CD4-positive, alpha-beta T cell treated with Interleukin-15 for 4 hours (primary cell): ENCODE measurements around the gene TLE4.
"Not testable (repeated sequence)": the region's sequence is repeated elsewhere in the genome, so short reads cannot be mapped to it uniquely, and the experiment has no call there.

Source experiments
- DNase-seq: peaks from one replicate; pipeline ENCODE4 v3.0.0-alpha.2; 2020; ENCODE audit warnings: low spot score

TLE4 gene

DNA sequence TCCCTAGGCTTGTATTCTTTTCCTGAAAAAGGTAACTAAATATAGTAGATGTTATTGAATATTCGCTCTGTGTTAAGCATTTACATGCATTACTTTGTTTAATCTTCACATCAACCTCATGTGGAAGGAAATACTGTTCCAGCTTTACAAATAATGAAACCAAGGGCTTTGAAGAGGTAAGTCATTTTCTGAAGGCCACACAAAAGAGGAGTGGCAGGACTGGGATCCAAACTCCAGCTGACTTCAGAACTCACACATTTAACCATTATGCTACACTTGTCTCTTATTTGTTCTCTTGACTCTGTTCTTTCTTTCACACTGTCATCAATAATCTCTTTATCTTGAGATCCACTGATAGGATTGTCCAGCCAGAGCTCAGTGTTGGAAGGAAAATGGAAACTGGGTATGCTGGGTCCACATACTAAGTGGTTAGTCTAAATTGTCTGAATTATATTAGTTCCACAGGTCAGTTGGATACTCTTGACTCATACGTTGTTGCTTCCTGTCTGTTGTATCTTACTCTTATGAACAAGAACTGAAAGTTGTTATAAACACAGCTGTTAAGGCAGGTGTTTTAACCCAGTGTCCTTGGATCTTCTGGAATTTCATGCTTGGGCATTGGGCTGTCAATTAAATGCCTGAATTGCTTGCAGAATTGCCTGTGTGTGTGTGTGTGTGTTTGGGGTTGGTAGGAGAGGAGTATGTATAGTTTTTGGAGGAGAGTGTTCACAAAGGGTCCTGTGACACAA is 65.6 kb downstream of the TLE4 start:
- no peak for DNase-seq

DNA sequence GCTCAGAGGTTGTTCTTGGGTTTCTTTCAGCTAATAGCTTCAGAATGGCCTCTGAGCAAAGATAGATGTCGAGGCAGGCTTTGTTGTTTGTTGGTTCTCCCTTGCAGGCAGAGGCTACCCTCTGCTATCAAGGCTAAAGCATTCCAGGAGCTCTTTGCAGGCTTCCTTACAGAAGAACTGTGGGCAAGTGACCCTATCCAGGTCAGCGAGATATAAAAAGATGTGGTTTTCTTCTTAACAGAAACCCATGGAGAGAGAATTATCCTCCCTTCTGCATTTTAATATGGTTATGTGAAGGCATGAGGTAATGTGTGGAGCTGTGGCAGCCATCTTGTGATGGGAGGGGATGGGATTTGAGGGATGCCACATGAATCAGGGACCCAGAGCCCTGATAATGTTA is 67.0 kb downstream of the TLE4 start:
- DNase-seq = no peak

DNA sequence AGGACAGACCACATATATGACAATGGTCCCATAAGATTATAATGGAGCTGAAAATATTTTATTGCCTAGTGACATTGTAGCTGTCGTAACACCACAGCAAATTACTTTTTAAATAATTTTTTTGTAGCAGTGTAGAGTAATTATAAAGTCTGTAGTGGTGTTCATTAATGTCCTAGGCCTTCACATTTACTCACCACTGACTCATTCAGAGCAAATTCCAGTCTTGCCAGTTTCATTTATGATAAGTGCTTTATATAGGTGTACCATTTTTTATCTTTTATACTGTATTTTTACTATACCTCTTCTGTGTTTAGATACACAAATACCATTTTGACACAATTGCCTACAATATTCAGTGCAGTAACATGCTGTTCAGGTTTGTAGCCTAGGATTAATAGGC is 67.6 kb downstream of the TLE4 start:
- DNase-seq = no peak

DNA sequence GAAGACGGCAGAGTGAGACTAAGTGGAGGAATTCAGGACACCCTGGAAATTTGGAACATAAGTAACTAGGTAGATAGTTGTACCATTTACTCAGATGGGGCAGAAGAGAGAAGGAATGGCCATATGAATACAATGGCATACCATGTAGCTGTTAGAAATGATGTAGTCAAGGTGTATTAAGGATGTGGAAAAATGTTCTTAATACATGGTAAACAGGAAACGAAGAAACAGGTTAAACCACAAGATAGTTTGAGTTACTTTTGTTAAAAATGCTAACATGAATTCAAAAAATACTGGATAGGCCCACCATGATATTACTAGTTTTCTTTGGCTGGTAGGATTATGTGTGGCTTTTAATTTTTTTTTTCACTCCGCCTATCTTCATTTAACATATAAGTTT is 68.3 kb downstream of the TLE4 start:
- DNase-seq = not testable (repeated sequence)

DNA sequence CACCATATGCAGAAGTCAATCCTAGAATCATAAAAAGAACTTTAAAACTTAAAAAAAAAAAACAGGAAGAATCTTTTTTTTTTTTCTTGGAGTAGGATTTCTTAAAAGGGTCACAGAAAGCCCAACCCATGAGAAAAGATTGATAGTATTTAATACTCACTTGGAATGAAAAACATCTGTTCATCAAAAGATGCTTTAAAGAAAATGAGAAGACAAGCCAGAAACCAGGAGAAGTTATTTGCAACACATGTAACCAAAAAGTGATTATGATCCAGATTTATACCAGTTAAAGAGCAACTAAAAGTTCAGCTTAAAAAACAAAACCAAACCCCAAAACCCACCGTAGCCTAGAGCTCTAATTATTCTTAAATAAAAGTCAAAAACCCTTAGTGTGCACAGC is 69.3 kb downstream of the TLE4 start:
- no peak for DNase-seq

DNA sequence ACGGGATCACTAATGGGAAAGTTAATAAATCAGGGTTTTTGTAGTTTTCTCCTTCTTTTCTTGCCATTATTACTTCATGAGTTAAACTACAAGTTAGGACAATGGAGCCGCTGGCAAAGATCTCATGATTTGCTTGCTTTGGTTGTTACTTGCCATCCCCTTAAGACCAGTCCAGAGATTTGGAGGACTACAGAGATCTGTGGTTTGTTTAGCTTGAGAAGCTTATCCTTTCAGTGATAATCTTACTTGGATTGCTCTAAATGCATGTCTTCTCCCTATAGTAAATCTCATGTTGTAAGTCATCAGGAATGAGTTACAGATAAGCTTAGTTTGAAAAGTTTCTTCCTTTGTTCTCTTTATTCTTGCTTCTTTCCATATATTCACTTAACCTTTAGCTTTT is 70.9 kb downstream of the TLE4 start:
- no peak for DNase-seq

DNA sequence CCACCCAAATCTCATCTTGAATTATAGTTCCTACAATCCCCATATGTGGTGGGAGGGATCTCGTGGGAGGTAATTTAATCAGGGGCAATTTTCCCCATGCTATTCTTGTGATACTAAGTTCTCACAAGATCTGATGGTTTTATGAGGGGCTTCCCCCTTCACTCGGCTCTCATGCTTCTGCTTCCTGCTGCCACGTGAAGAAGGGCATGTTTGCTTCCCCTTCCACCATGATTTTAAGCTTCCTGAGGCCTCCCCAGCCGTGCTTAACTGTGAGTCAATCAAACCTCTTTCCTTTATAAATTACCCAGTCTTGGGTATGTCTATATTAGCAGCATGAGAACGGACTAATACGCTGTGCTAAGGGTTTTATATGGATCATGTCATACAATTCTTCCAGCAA is 72.3 kb downstream of the TLE4 start:
- no peak for DNase-seq

DNA sequence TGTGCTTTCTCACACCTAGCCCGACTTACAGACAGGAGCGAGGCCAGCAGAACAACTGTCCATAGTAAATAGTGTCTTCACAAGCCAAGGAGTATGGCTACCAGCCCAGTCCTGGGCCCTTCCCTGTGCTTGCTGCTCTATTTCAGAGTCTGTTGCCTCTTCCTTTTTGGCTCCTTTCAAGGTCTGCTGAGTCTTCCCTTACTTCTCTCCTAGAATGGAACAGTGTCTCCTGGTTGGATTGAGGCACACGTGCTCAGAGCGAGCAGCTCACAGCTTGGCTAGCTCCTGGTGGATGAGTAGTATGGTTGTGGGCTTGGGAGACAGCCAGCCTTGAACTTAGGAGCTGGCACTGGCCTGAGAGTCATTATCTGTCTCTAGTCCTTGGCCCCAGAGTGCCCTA is 72.8 kb downstream of the TLE4 start:
- DNase-seq = no peak

DNA sequence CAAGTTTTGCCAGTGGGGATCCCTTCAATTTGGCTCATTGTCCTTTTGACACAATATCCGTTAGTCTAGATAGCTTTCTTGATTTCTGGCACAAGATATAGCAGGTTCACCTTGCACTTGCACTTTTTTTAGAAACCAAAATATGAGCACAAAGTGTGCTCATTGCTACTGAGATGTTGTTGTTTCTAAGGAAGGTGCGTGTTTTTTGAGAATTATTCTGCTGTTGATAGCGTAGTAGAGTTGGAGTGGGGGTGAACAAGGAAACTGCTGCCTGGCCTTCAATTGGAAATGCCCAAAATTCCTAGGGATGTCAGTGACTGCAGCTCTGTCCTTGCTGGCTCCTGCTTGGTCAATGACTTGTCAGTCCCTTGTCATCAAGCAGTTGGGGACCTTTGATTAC is 73.3 kb downstream of the TLE4 start:
- DNase-seq = no peak

DNA sequence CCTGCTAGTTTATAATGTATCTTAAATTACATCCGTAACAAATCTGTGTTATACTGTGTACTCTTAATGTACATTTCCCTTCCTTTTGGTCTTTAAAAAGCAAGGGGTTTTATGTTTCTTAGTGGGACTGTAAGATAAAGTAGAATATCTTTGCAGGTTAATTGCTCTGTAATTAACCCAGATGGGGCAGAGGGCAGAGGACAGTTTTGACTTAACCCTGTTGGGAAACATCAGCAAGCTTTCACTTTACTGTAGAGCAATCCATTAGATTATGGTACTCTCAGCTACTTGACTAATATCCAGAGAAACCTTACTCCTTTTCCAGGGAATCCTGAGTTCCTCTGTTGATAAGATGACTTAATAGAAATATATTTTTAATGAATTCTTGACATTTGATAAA is 74.3 kb downstream of the TLE4 start:
- no peak for DNase-seq

DNA sequence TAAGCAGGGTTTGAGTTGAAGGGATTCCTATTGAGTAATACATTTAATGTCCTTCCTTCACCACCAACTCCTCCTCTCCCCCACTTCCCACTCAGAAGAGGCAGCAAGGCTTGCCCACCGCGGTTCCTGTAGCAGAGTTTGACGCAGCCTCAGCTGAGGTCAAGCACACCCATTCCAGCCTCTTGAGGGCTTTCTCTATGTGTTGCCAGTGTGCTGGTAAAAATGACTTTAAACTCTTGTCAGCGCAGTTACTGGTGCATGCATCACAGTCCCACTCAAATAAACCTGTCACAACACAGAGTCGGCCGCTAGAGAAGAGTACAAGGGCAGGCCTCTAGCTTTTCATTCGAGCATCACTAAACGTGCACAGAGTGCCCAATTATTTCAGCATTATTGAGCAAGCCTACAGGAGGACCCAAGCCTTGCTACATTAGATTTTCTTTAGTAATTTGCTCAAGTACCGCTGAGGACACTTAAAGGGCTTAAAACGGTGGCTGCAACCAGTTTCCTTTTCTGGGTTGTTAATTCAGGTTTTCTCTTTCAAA is 79.6 kb downstream of the TLE4 start:
- no peak for DNase-seq

DNA sequence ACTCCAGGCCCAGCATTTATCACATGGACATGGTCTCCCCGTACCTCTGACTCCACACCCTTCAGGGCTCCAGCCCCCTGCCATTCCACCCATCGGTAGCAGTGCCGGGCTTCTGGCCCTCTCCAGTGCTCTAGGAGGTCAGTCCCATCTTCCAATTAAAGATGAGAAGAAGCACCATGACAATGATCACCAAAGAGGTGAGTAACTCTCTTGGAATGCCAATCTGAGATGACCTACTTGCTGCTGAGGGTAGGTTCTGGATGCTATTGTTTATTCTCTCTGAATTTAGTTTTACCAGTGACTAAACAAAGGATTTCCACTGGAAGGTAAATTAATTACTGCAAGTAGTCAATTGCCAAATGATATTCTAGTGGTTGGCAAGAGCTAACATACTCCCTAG is 80.8 kb downstream of the TLE4 start:
- no peak for DNase-seq

DNA sequence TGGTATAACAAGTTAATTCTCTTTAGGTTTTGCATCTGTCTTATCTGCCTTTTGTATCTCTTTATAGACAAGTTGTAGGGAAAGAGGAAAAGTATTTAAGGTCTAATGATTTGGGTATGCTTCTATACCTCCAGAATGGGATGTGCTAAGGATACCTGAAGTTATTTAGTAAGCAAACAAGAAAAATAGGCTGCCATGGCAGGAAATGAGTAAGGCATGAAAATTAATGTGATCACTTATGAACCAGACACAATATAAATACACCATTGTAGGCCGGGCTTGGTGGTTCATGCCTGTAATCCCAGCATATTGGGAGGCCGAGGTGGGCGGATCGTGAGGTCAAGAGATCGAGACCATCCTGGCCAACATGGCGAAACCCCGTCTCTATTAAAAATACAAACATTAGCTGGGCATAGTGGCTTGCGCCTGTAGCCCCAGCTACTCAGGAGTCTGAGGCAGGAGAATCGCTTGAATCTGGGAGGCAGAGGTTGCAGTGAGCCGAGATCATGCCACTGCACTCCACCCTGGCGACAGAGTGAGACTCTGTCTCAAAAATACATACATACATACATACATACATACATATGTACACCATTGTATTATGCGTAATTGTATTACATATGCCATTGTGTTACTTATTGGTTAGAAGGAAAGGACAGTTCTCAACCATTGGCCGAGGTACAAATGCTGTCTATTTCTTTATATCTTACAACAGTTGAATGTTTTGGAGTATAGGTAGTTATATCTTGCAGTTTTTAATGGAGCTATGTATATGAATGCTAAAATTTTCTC is 83.0 kb downstream of the TLE4 start:
- DNase-seq = not testable (repeated sequence)

DNA sequence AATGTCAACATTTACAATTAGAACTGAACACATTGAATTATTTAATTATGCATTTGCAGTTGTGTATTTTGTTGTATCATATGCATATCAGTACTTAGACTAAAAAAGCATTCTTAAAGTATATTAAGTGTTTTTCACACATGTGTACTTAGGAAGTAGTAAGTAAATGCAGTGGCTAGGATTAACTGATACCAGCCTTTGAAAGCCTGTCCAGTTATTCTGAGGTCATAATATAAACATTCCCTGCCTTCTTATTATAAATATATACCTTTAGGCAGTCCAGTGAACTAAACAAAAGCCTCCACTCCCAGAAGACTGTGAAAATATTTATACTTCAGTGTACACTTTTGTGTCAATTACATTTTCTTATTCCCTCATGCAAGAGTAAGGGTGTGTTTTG is 83.8 kb downstream of the TLE4 start:
- DNase-seq = no peak

DNA sequence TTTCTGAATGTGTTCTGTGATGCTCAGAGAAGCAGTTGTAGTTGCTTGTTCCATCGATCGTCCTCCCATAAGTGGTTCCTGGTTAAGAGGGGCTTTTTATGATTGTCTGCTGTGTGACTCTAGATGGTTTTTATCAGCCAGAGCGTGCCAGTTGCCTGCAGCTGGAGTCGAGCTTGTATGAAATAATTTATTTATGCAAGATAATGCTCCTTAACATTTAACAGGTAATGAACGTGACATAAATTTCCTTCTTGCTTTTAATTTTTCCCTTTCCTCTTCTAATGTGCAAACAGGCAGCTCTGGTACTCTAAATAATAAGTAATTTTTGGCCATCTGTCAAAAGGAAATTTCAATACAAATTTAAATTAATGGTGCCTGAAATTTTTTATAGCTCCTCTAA is 84.4 kb downstream of the TLE4 start:
- DNase-seq = no peak

DNA sequence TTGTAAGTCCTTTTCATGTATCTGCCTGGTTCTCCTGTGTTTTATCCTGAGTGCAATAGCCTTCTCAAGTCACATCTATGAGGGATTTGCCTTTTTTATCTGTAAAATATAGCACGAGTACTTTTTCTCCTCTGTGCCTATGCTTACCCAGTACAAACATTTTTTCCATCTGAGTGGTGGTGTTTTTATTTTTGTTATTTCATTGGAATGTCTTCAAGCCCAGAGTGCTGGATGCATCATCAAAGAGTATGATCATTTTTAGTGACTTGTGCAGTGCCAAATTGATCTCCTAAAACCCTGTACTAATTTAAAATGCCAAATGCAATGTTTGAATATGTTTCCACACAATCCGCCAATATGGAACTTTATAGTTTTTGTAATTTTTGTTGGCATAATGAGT is 86.1 kb downstream of the TLE4 start:
- DNase-seq = no peak

DNA sequence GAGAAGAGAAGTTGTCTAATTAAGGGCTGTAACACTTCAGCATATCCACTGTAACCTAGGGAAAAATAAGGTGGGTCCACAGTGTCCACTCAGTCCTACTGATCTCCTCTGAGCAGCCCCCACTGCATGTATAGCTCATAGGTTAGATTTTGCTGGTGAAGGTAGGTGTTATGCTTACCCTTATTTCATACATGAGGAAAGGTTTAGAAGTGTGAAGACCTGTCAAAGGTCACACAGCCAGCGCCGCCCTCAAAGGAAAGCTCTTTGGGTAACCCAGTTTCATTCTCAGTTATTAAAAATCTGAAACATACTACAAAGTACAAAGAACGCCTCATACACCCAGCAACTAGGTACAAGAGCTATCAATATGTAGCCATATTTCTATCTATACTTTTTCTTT is 87.2 kb downstream of the TLE4 start:
- DNase-seq = no peak

DNA sequence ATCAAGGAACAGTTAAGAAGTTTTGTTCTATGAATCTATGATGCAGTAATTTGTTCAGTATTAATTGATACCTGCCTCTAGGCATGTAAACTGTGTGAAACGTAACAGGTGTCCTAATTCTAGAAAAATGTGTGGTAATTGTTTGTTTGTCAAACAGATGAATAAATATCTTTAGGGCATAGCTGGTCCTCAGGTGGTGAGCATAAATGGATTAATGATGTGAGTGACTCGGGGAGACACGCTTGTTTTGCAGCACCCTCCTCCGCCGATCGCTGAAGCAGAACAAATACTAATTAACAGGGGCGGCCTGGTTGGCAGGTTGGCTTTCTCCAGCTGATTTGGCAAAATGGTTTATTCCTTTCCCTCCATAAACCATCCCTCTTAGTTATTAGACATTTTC is 88.8 kb downstream of the TLE4 start:
- DNase-seq = no peak

DNA sequence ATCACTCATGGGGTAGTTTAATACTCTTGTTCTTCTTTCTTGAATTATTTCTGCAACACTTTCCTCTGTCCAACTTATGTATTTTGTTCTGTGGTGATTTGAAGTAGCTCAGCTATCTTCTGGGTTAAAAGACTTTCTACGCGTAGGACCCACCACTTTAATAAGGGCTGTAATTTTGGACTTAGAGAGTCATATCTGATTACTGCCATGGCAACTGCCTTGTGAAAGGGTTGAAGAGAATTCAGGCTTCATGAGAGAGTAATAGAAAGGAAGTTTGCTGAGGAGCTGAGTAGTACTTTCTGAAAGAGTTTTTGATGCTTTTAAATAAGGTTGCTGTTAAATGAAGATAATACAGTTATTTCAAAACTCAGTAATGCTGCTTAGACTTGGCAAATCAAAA is 89.5 kb downstream of the TLE4 start:
- DNase-seq = no peak

DNA sequence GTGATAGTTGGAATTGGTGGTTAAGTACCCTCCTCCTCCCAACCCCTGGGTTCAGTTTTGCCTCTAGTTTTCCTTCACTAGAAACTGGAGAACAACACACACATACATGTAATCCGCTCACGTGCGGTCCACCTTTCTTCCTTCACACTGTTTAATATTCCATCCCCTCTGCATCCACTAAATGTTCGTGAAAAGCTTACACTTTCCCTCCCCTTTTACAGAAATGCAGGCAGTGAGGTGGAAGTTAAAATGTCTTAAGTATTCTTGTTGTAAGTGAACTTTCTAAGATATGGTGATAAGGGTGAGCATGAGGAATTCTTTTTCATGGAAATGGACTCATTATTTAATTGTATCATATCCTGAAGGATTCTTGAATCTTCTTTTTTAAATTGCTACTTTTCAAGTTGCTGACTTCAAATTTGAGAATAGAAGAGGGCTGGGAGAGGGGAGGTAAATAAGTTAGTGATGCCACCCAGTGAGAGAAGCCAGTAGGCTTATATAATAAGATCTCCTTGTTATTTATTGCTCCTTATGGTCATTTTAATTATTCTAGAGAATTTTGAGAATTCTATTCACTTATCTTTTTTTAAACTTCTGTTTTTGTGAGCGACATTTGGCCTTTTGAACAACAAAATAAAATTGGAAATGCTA is 90.2 kb downstream of the TLE4 start:
- DNase-seq = no peak

DNA sequence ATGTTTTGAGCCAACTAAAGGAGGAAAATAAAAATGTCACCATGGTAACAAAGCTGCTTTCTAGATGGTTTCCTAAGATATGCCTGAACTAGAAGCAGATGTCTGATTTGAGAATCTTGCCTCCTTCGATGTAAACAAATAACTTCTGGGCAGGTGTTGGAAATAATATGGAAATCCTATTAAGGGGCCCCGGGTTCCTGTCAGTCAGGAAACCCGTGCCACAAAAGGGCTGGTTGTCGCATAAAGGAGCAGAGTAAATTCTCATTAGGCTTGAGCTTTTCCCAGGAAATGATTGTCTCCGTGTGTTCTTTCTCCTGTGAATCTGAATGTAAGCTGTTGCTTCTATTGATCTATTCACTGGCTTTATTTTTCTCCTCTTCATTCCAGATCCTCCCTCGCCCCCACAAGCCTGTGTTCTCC is 90.8 kb downstream of the TLE4 start:
- peak; percentile 18 for DNase-seq

DNA sequence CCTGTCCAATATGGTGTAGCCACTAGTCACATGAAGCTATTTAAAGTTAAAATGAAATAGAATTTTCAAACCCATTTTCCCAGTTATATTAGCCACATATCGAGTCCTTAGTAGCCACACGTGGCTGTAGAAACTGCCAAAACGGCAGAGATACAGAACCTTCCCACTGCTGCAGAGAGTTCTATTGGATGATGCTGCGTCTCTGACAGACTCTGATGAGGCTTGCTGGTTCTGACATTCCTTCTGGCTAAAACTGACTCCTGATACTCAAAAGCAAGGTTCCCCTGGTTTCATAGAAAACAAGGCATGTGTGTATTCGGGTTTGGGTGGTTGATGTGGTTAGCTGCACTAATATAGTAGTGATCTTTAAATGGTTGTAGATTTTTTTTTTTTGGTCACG is 91.5 kb downstream of the TLE4 start:
- DNase-seq = no peak

DNA sequence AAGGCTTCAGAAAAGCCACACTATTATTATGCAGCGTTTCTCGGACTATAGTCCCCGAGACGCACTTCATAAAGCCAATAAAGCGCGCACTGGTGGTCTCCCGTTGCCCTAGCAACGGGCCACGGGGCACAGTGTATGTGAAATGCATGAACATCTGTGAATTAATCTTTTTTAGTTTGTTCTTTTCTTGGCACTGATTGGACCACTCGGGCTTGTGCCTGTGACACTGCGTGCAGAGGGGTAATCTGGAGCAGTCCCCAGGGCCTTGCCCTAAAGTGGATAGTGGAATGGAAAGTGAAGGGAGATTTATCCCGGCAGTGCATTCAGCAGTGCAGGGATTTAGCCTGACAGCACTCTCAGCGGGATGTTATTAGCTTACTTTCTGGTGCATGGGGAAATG is 92.1 kb downstream of the TLE4 start:
- DNase-seq = no peak
